PFSK-1 (cell line): ENCODE measurements around the gene MYH15.

ENCODE experiments used
- POLR2AphosphoS5 ChIP-seq: IDR thresholded peaks from 2 replicates; pipeline ENCODE4 v1.6.1; 2012; ENCODE audit warnings: low read depth, mild to moderate bottlenecking, control low read depth, low read length, moderate library complexity
- TAF1 ChIP-seq: IDR thresholded peaks from 2 replicates; pipeline ENCODE4 v1.6.1; 2012; ENCODE audit warnings: low read length, control low read depth, borderline replicate concordance; ENCODE audit not compliant: insufficient read depth

DNA sequence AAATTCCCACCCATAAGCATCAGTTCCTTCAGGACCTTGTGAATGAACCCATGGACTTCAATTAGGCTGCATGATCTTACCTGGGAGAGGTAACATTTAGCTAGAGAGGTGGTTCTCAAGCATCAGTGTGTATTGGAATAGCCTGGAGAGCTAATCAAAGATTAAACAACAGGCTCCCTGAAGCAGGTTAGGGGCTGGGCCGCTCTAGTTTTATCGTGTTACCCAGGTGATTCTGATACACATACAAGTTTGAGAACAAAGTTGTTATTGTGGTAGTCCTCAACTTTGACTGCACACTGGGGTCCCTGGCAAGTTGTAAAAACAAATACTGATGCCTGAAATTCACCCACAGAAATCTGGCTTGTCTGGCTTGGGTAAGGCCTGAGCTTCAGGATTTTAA lies 31.2 kb downstream of the MYH15 start:
- TF ChIP-seq POLR2AphosphoS5: no peak
- TF ChIP-seq TAF1: no peak
